HepG2 (cell line): ENCODE data around the gene INPP5K. TPM values are rescaled to one million over a fixed set of nuclear protein-coding genes. Genes with fewer than 3 reads are reported as not detected.
A peak's percentile ranks its signal among the peaks of the same experiment; 100 is the strongest.

Experiments used
- CTCF ChIP-seq: sonication (generic); formaldehyde crosslinking; IDR thresholded peaks from 2 replicates; pipeline ENCODE4 v1.5.0; 2020; ENCODE audit warnings: mild to moderate bottlenecking, missing genetic modification reagents, moderate library complexity
- GMEB1 ChIP-seq: sonication (generic); formaldehyde crosslinking; IDR thresholded peaks from 2 replicates; pipeline ENCODE4 v1.5.1; 2020; ENCODE audit warnings: missing genetic modification reagents, mild to moderate bottlenecking, borderline replicate concordance
- HOMEZ ChIP-seq: IDR thresholded peaks from 2 replicates; pipeline ENCODE4 v1.6.1; 2016; ENCODE audit warnings: low read depth
- MXD3 ChIP-seq: IDR thresholded peaks from 2 replicates; pipeline ENCODE4 v1.6.1; 2016; ENCODE audit warnings: mild to moderate bottlenecking, missing biosample characterization, missing genetic modification reagents
- POGZ ChIP-seq: sonication (generic); formaldehyde crosslinking; IDR thresholded peaks from 2 replicates; pipeline ENCODE4 v1.4.0; 2020; ENCODE audit warnings: mild to moderate bottlenecking, missing genetic modification reagents
- POLR2A ChIP-seq, 2 experiments: IDR thresholded peaks; 2 replicates each; pipeline ENCODE4 v1.6.1; 2011; ENCODE audit warnings: low read depth in 2 of 2, low read length in 2 of 2, mild to moderate bottlenecking in 1 of 2, moderate library complexity in 1 of 2; ENCODE audit not compliant: insufficient read depth in 1 of 2
- RFX5 ChIP-seq: IDR thresholded peaks from 2 replicates; pipeline ENCODE4 v1.6.1; 2011; ENCODE audit warnings: low read depth, low read length, improper control_type of control experiment
- SP4 ChIP-seq: sonication (generic); formaldehyde crosslinking; IDR thresholded peaks from 2 replicates; pipeline ENCODE4 v1.8.1; 2023; ENCODE audit warnings: mild to moderate bottlenecking, missing genetic modification reagents
- SPEN ChIP-seq: sonication (generic); formaldehyde crosslinking; IDR thresholded peaks from 2 replicates; pipeline ENCODE4 v1.5.1; 2020; ENCODE audit warnings: low read depth, mild to moderate bottlenecking, missing genetic modification reagents
- SRSF9 ChIP-seq: fragments of 200-400 bp; formaldehyde crosslinking; IDR thresholded peaks from 2 replicates; pipeline ENCODE4 v1.6.1; 2018; ENCODE audit warnings: borderline replicate concordance, mild to moderate bottlenecking, low read depth, low read length; ENCODE audit not compliant: insufficient read depth, poor library complexity, severe bottlenecking
- THAP11 ChIP-seq: IDR thresholded peaks from 2 replicates; pipeline ENCODE4 v1.6.1; 2016; ENCODE audit warnings: missing biosample characterization, missing genetic modification reagents
- THAP7 ChIP-seq: sonication (generic); formaldehyde crosslinking; IDR thresholded peaks from 2 replicates; pipeline ENCODE4 v1.8.1; 2023; ENCODE audit warnings: mild to moderate bottlenecking, missing genetic modification reagents
- TMF1 ChIP-seq: sonication (generic); formaldehyde crosslinking; IDR thresholded peaks from 2 replicates; pipeline ENCODE4 v1.8.1; 2022; ENCODE audit warnings: low read depth, missing genetic modification reagents
- TSC22D2 ChIP-seq: sonication (generic); formaldehyde crosslinking; IDR thresholded peaks from 2 replicates; pipeline ENCODE4 v1.5.1; 2020; ENCODE audit warnings: missing genetic modification reagents, mild to moderate bottlenecking, borderline replicate concordance
- ZBTB49 ChIP-seq: sonication (generic); formaldehyde crosslinking; IDR thresholded peaks from 2 replicates; pipeline ENCODE4 v1.4.0; 2020; ENCODE audit warnings: missing genetic modification reagents, borderline replicate concordance
- ZC3H13 ChIP-seq: sonication (generic); formaldehyde crosslinking; IDR thresholded peaks from 2 replicates; pipeline ENCODE4 v1.8.1; 2023; ENCODE audit warnings: mild to moderate bottlenecking, missing genetic modification reagents, moderate library complexity
- ZFX ChIP-seq: sonication (generic); formaldehyde crosslinking; IDR thresholded peaks from 2 replicates; pipeline ENCODE4 v1.4.0; 2020; ENCODE audit warnings: mild to moderate bottlenecking, low read depth, missing genetic modification reagents, moderate library complexity
- ZNF274 ChIP-seq: sonication (generic); formaldehyde crosslinking; IDR thresholded peaks from 2 replicates; pipeline ENCODE4 v1.5.1; 2020; ENCODE audit warnings: mild to moderate bottlenecking, missing genetic modification reagents
- ZNF430 ChIP-seq: sonication (generic); formaldehyde crosslinking; IDR thresholded peaks from 2 replicates; pipeline ENCODE4 v1.9.0; 2021; ENCODE audit warnings: mild to moderate bottlenecking, missing genetic modification reagents
- ZNF572 ChIP-seq: sonication (generic); formaldehyde crosslinking; IDR thresholded peaks from 2 replicates; pipeline ENCODE4 v1.5.1; 2020; ENCODE audit warnings: mild to moderate bottlenecking, missing genetic modification reagents
- polyA plus RNA-seq, 8 experiments: library from polyadenylated mRNA; depleted of rRNA in 3 of 8; stranded (reverse) in 7 of 8; unstranded in 1 of 8; fragments of >200 nt; fragmentation: Illumina TruSeq in 4 of 8; extraction: Trizol in 4 of 8; gene quantifications; 2 replicates each; pipeline versions ENCODE4 v1.2.1 to v1.2.3, GENCODE V29; 2011 to 2016; ENCODE audit warnings: low read depth in 4 of 8, missing spikeins in 1 of 8, mixed read lengths in 1 of 8; ENCODE audit not compliant: insufficient read depth in 1 of 8
- total RNA-seq, 5 experiments: library from RNA; depleted of rRNA; stranded (reverse); fragments of >200 nt; fragmentation: Illumina TruSeq; extraction: Trizol; gene quantifications; 2 replicates each; pipeline ENCODE4 v1.2.3, GENCODE V29; 2016; ENCODE audit warnings: low read depth in 1 of 5

Gene INPP5K
- total and polyA plus RNA-seq, 2 of the 13 experiments (the other 11 are each of a cell fraction or from before 2014, with no cell fraction given): 4.8 to 9.6 TPM

- TF ChIP-seq GMEB1 (CRISPR knock-in tag) (peak; percentile 94), ZNF572 (CRISPR knock-in tag) (0 out of 2 replicates have a peak, but pooled peaks have one; percentile 96), SPEN (CRISPR knock-in tag) (peak; percentile 92), POGZ (CRISPR knock-in tag) (peak; percentile 58; the same call in 1 of the 2 replicates), ZNF274 (no peak), THAP7 (CRISPR knock-in tag) (peak; percentile 99), SP4 (CRISPR knock-in tag) (peak; percentile 85), CTCF (CRISPR knock-in tag) (no peak), ZC3H13 (CRISPR knock-in tag) (peak; percentile 38; the same call in 1 of the 2 replicates), ZFX (CRISPR knock-in tag) (peak; percentile 81), TMF1 (CRISPR knock-in tag) (0 out of 2 replicates have a peak, but pooled peaks have one; percentile 27), THAP11 (CRISPR knock-in tag) (peak; percentile 93), RFX5 (peak; percentile 55), ZBTB49 (CRISPR knock-in tag) (no peak), POLR2A (IDR thresholded peaks at IDR 0.05; ENCODE audit: insufficient read depth in 1 of 2, low read depth in 2 of 2, low read length in 2 of 2) (peak; percentile 72 to 92), HOMEZ (CRISPR knock-in tag) (peak; percentile 42; the same call in 1 of the 2 replicates), MXD3 (CRISPR knock-in tag) (peak; percentile 53), ZNF430 (CRISPR knock-in tag) (0 out of 2 replicates have a peak, but pooled peaks have one; percentile 30), SRSF9 (no peak), TSC22D2 (CRISPR knock-in tag) (no peak)
Measured at GRCh38 chr17:1516388-1517161, at the start of gene INPP5K (continued).
